Mesendoderm (in vitro differentiated cells): Measurements from ENCODE around the gene CIAO3.

Experiments
- DNase-seq: peaks from one replicate; pipeline ENCODE4 v3.0.0; 2013
- H2AK5ac ChIP-seq: 2 replicates; pipeline ENCODE4 v1.6.1; 2013; ENCODE audit warnings: low read length, inconsistent platforms
- H2BK120ac ChIP-seq: 2 replicates; pipeline ENCODE4 v1.6.1; 2013; ENCODE audit warnings: low read depth, mild to moderate bottlenecking, low read length, moderate library complexity, mixed read lengths
- H2BK15ac ChIP-seq: replicated peaks from 2 replicates; pipeline ENCODE4 v1.6.1; 2013; ENCODE audit warnings: low read depth, mild to moderate bottlenecking, moderate library complexity
- H2BK5ac ChIP-seq: 2 replicates; pipeline ENCODE4 v1.6.1; 2013; ENCODE audit warnings: low read length, inconsistent platforms
- H3K18ac ChIP-seq: 2 replicates; pipeline ENCODE4 v1.6.1; 2013; ENCODE audit warnings: mild to moderate bottlenecking, low read length, mixed read lengths
- H3K23ac ChIP-seq: one replicate; pipeline ENCODE4 v1.6.1; 2013; ENCODE audit warnings: low read length
- H3K27ac ChIP-seq: 2 replicates; pipeline ENCODE4 v1.5.1; 2013; ENCODE audit warnings: low read depth, mild to moderate bottlenecking, inconsistent platforms, low read length, moderate library complexity
- H3K27me3 ChIP-seq: 2 replicates; pipeline ENCODE4 v1.6.1; 2013; ENCODE audit warnings: low read length, control low read depth, mild to moderate bottlenecking, inconsistent platforms; ENCODE audit not compliant: insufficient read depth, poor library complexity
- H3K36me3 ChIP-seq: 2 replicates; pipeline ENCODE4 v1.6.1; 2013; ENCODE audit warnings: low read length, inconsistent platforms; ENCODE audit not compliant: control insufficient read depth, insufficient read depth
- H3K4ac ChIP-seq: one replicate; pipeline ENCODE4 v1.6.1; 2013; ENCODE audit warnings: low read depth, mild to moderate bottlenecking, low read length, moderate library complexity
- H3K4me1 ChIP-seq: 2 replicates; pipeline ENCODE4 v1.6.1; 2013; ENCODE audit warnings: low read depth, low read length, inconsistent platforms; ENCODE audit not compliant: control insufficient read depth
- H3K4me2 ChIP-seq: 2 replicates; pipeline ENCODE4 v1.6.1; 2013; ENCODE audit warnings: low read length
- H3K4me3 ChIP-seq: 2 replicates; pipeline ENCODE4 v1.5.1; 2013; ENCODE audit warnings: mild to moderate bottlenecking, low read length
- H3K56ac ChIP-seq: one replicate; pipeline ENCODE4 v1.6.1; 2013; ENCODE audit warnings: low read length
- H3K79me1 ChIP-seq: 2 replicates; pipeline ENCODE4 v1.6.1; 2013; ENCODE audit warnings: low read length, inconsistent platforms
- H3K79me2 ChIP-seq: 2 replicates; pipeline ENCODE4 v1.6.1; 2013; ENCODE audit warnings: mild to moderate bottlenecking, low read length; ENCODE audit not compliant: control insufficient read depth, insufficient read depth
- H3K9ac ChIP-seq: 2 replicates; pipeline ENCODE4 v1.6.1; 2013; ENCODE audit warnings: low read length, inconsistent platforms
- H4K5ac ChIP-seq: one replicate; pipeline ENCODE4 v1.6.1; 2013; ENCODE audit warnings: low read length
- H4K8ac ChIP-seq: one replicate; pipeline ENCODE4 v1.6.1; 2013; ENCODE audit warnings: low read depth, mild to moderate bottlenecking, control low read depth, low read length, moderate library complexity
- WGBS: extraction: QIAGEN DNeasy Blood & Tissue Kit; methylation state at CpG from one replicate; pipeline ENCODE4 v1.1.7; 2013; ENCODE audit warnings: low lambda C conversion rate, missing lambda C conversion rate; ENCODE audit not compliant: insufficient coverage; ENCODE audit errors: extremely low coverage; 5-methylcytosine and 5-hydroxymethylcytosine counted together

CIAO3 gene

GRCh38 chr16:763369-764183 lies 22.8 kb upstream of the CIAO3 start:
- no CpG with 5 or more reads among the region's 21 CpGs for WGBS
- no peaks in the 10 kb centered on the region for H3K36me3 ChIP-seq
- no peak overlapping the region for H3K4me3 ChIP-seq
- no peak overlapping the region for H3K56ac ChIP-seq
- H3K79me2 ChIP-seq, result no peaks in the 10 kb centered on the region
- no peak overlapping the region for H2BK120ac ChIP-seq
- H3K27me3 ChIP-seq, result no peaks in the 10 kb centered on the region
- H3K4ac ChIP-seq, result no peak overlapping the region
- H3K9ac ChIP-seq, result no peak overlapping the region
- H4K8ac ChIP-seq, result no peak overlapping the region
- H3K23ac ChIP-seq, result no peak overlapping the region
- no peaks in the 10 kb centered on the region for H3K79me1 ChIP-seq
- H3K18ac ChIP-seq, result no peak overlapping the region
- H2BK15ac ChIP-seq, result no peak overlapping the region
- no peak overlapping the region for H2BK5ac ChIP-seq
- H3K4me1 ChIP-seq, result no peaks in the 10 kb centered on the region
- no peak overlapping the region for H3K27ac ChIP-seq
- no peak for DNase-seq
- H3K4me2 ChIP-seq, result no peak overlapping the region
- no peak overlapping the region for H2AK5ac ChIP-seq
- H4K5ac ChIP-seq, result no peak overlapping the region

DNA sequence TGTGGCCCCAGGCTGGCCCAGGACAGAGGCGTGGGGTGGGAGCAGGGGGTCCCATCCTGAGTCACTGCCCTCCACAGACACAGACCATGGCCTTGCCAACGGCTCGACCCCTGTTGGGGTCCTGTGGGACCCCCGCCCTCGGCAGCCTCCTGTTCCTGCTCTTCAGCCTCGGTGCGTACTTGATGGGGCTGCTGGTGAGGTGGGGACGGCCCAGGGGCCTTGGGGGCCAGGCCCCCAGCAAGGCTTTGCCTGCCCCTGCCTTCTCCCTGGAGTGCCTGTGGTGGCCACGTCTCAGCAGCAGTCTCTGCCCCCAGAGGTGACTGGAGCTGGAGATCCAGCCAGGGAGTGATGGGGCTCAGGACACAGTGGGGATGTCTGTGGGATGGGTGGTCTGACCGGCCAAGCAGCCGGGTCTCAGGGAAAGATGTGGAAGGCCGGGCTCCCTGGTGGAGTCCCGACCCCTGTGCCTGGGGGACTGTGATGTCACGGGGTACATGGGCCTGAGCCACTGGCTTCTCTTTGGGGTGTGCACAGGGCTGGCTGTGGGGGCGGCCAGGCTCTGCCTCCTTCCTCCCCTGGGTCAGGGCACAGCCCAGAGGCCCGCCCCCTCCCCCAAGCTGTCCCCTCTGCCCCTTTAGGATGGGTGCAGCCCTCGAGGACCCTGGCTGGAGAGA lies 21.9 kb upstream of the CIAO3 start:
- no peak overlapping the region for H3K56ac ChIP-seq
- H3K4me1 ChIP-seq, result no peaks in the 10 kb centered on the region
- H3K4me2 ChIP-seq, result no peak overlapping the region
- no peak overlapping the region for H3K9ac ChIP-seq
- H4K5ac ChIP-seq, result no peak overlapping the region
- no peak overlapping the region for H2BK120ac ChIP-seq
- H3K4me3 ChIP-seq, result no peak overlapping the region
- no peaks in the 10 kb centered on the region for H3K36me3 ChIP-seq
- H2AK5ac ChIP-seq, result no peak overlapping the region
- H4K8ac ChIP-seq, result no peak overlapping the region
- H3K27me3 ChIP-seq, result no peaks in the 10 kb centered on the region
- H3K18ac ChIP-seq, result no peak overlapping the region
- no peak for DNase-seq
- no CpG with 5 or more reads among the region's 17 CpGs for WGBS
- H2BK15ac ChIP-seq, result no peak overlapping the region
- no peak overlapping the region for H3K27ac ChIP-seq
- H3K79me1 ChIP-seq, result no peaks in the 10 kb centered on the region
- H3K4ac ChIP-seq, result no peak overlapping the region
- H3K23ac ChIP-seq, result no peak overlapping the region
- no peaks in the 10 kb centered on the region for H3K79me2 ChIP-seq
- no peak overlapping the region for H2BK5ac ChIP-seq

GRCh38 chr16:761625-762513 lies 21.1 kb upstream of the CIAO3 start:
- Histone ChIP-seq H3K27ac (no peak overlapping the region), H3K27me3 (no peaks in the 10 kb centered on the region), H3K36me3 (no peaks in the 10 kb centered on the region), H3K79me2 (no peaks in the 10 kb centered on the region), H3K56ac (no peak overlapping the region), H3K18ac (no peak overlapping the region), H2BK120ac (no peak overlapping the region), H3K4ac (no peak overlapping the region), H3K4me1 (no peaks in the 10 kb centered on the region), H2BK15ac (no peak overlapping the region), H4K5ac (no peak overlapping the region), H3K79me1 (no peaks in the 10 kb centered on the region), H3K9ac (no peak overlapping the region), H2AK5ac (no peak overlapping the region), H3K4me3 (no peak overlapping the region), H2BK5ac (no peak overlapping the region), H4K8ac (no peak overlapping the region), H3K4me2 (no peak overlapping the region), H3K23ac (no peak overlapping the region)
- DNase-seq, result no peak
- WGBS, result no CpG with 5 or more reads among the region's 22 CpGs

GRCh38 chr16:760545-761343 lies 19.9 kb upstream of the CIAO3 start, which contains the start of gene MSLN:
Gene MSLN, plus strand, starts transcription at chr16:760734. Its CDS starts 1,947 bp downstream, at chr16:762681.
- Histone ChIP-seq H3K56ac (no peak within 1 kb of the TSS), H3K79me1 (no peaks in the 10 kb centered on the region), H3K18ac (no peak within 1 kb of the TSS), H3K27ac (no peak within 1 kb of the TSS), H2AK5ac (no peak within 1 kb of the TSS), H2BK120ac (no peak within 1 kb of the TSS), H3K36me3 (no peaks in the 10 kb centered on the region), H4K5ac (no peak within 1 kb of the TSS), H3K27me3 (no peaks in the 10 kb centered on the region), H3K23ac (no peak within 1 kb of the TSS), H3K4me2 (no peak within 1 kb of the TSS), H3K4me1 (no peaks in the 10 kb centered on the region), H2BK15ac (no peak within 1 kb of the TSS), H3K9ac (no peak within 1 kb of the TSS), H4K8ac (no peak within 1 kb of the TSS), H3K4ac (no peak within 1 kb of the TSS), H2BK5ac (no peak within 1 kb of the TSS), H3K4me3 (no peak within 1 kb of the TSS), H3K79me2 (no peaks in the 10 kb centered on the region)
- DNase-seq, result no peak
- no CpG with 5 or more reads among the region's 37 CpGs for WGBS

DNA sequence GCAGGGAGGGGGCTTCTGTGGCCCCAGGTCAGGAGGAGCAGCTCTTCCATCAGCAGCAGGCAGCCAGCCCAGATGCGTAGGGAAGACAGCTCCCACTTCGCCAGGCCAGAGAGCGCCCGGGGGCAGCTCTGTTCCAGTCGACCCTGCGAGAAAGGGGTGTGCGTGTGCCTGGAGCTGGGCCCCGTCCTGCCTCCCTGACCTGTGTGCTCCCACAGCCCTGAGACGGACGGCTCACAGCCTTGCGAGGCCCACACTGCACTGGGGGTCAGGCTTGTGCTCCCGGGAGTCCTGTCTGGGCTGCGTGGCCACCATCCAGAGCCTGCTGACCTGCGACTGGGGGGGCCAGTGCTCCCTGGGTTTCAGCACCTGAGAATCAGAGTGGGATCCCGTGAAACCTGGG lies 19.3 kb upstream of the CIAO3 start:
- H3K4me2 ChIP-seq, result no peak overlapping the region
- no peak overlapping the region for H4K8ac ChIP-seq
- H3K79me2 ChIP-seq, result no peaks in the 10 kb centered on the region
- H3K56ac ChIP-seq, result no peak overlapping the region
- DNase-seq, result no peak
- no peaks in the 10 kb centered on the region for H3K79me1 ChIP-seq
- H2AK5ac ChIP-seq, result no peak overlapping the region
- H2BK15ac ChIP-seq, result no peak overlapping the region
- no peak overlapping the region for H3K18ac ChIP-seq
- H3K4ac ChIP-seq, result no peak overlapping the region
- no peaks in the 10 kb centered on the region for H3K27me3 ChIP-seq
- no CpG with 5 or more reads among the region's 15 CpGs for WGBS
- no peak overlapping the region for H2BK5ac ChIP-seq
- H3K36me3 ChIP-seq, result no peaks in the 10 kb centered on the region
- H3K4me3 ChIP-seq, result no peak overlapping the region
- no peak overlapping the region for H3K23ac ChIP-seq
- no peaks in the 10 kb centered on the region for H3K4me1 ChIP-seq
- no peak overlapping the region for H3K9ac ChIP-seq
- H3K27ac ChIP-seq, result no peak overlapping the region
- no peak overlapping the region for H2BK120ac ChIP-seq
- no peak overlapping the region for H4K5ac ChIP-seq
